NCI-H524 (cell line): ENCODE results near the gene ZFP36L2.
A peak's percentile ranks its signal among the peaks of the same experiment; 100 is the strongest.

Experiments used
- DNase-seq, 2 experiments: peaks; one replicate each; lab custom pipeline; 2025; lab: John Stamatoyannopoulos, UW

ZFP36L2 gene

DNA sequence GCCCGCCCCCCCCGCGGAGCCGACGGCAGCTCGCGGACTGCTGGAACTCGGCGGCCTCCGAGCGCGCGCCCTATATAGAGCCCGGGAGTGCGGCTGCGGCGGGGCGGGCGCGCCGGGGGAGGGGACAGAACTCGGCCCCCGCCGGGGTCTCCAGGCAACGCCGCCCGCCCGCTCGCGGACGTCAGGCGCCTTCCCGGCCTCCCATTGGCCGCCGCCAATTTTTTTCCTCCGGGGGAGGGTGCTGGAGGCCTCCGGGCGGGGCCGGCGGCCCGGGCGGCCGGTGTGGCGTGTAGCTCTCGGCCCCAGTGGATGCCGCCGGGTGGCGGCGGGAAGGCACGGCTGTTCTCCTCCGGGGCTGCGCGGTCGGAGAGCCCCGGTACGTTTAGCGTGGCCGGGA is at the start of gene ZFP36L2:
ZFP36L2 (minus strand) TSS at position 49 of the 397 bp plus-strand sequence. CDS start 291 bp downstream, outside the sequence.
- DNase-seq = peak; percentile 79 to 96

DNA sequence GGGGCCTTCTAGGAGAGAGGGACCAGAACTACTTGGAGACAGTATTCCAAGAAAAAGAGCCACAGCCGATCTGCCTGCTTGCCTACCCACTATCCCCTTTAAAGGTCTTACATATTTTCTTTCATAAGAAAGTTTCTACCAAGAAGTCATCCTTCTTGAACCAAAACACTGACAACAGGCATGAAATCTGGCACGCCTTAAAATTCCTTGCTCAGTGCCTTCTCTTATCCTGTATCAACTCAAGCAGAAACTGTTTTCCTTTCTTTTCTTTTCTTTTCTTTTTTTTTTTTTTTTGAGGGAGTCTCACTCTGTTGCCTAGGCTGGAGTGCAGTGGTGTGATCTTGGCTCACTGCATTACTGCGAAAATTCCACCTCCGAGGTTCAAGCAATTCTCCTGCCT is 48.3 kb upstream of the ZFP36L2 start:
- DNase-seq = no peak

DNA sequence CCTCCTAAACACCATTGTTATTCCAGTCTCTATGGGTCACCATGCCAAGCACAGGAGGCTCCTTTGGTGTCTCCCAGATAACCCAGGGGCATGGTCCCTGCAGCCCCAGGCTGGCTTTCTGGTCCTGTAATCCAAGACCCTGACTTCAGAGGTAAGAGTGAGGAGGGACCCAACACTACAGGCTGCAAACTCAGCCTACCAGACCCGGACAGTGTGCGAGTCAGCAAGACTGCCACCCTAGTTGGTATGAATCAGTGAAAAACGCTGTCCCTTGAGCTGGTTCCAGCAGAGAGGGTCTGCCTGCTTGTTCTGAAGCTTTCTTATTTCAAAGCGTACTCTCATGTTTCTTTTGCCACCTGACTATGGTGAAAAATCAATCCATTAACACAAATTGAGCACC is 47.6 kb upstream of the ZFP36L2 start:
- no peak for DNase-seq

- no peak for DNase-seq
Observed at GRCh38 chr2:43273529-43273928, 47.1 kb upstream of the ZFP36L2 start.

DNA sequence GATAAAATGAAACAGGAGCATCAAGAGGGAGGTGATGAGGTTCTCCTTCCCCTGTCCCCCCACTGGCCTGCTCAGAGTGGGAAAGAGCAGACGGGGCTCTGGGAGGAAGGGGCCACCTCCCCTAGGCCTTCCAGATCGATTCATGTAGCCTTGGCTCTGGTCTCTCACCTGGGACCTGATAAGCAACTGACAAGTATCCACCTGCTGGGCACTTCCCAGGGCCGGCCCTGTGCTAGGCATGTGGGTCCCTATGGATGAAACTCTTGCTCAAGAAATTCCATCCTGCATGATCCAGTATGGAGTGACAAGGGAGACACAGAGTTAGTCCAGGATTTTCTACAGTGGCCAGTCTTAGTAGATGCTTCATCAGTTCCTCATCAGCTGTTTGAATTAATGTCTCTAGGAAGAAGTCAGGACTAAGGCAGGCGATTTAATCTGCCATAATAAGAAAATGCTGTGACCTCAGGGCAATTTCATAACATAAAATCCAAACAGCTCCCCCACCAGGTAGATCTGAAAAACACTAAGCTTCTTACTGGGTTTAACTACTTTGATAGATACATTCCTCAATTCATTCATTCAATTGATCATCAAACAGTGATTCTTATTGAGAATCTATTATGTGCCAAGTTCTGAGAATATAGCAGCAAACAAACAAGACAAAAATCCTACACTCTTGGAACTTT is 44.7 kb upstream of the ZFP36L2 start:
- DNase-seq = no peak

GRCh38 chr2:43270461-43270860 is 44.1 kb upstream of the ZFP36L2 start:
- DNase-seq = no peak

DNA sequence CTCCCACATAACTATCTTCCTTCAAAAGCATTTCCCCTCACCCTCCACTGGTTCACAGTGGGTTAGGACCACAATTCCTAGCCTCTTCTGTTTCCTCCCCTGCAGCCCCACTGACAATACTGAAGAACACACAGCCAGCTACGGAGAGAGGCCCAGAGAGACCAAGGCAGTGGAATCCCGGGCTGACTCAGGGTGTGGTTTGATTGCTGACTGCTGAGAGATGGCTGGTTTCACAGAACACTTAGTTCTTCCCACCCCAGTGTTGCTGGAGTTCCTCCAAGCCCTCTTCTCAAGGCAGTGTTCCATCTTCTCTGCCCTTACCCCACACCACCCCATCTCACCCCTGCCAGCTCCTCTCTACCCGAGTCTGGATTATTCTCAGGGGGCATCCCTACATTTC is 43.3 kb upstream of the ZFP36L2 start:
- no peak for DNase-seq

GRCh38 chr2:43269074-43269572 is 42.7 kb upstream of the ZFP36L2 start:
- DNase-seq = peak; percentile 47 to 72

- DNase-seq = no peak
Observed at GRCh38 chr2:43268066-43268953, 41.9 kb upstream of the ZFP36L2 start.

GRCh38 chr2:43267381-43267780 is 41.0 kb upstream of the ZFP36L2 start:
- no peak for DNase-seq

DNA sequence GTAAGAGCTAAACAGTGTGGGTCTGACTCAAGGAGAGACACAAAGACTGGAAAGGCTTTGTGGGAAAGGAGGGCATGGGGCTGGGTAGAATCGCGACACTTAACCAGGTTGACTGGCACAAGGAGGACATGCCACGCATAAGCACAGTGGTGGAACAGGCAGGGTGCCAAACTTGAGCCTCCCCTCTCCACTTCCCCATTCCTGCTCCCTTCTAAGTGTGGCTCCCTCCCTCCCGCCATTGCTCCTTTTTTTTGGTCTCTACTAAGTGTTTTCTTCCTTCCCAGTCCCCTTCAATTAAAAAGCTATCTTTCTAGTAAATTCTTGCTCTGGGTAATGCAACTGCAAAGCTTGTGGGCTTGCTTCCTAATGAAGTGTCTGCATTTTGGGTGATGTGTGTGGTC is 40.3 kb upstream of the ZFP36L2 start:
- DNase-seq = no peak

GRCh38 chr2:43265421-43265820 is 39.0 kb upstream of the ZFP36L2 start:
- DNase-seq = peak in 1 of 2 experiments; percentile 46

- DNase-seq = no peak
Observed at GRCh38 chr2:43265001-43265400, 38.6 kb upstream of the ZFP36L2 start.

GRCh38 chr2:43262951-43263350 is 36.5 kb upstream of the ZFP36L2 start:
- DNase-seq = no peak

DNA sequence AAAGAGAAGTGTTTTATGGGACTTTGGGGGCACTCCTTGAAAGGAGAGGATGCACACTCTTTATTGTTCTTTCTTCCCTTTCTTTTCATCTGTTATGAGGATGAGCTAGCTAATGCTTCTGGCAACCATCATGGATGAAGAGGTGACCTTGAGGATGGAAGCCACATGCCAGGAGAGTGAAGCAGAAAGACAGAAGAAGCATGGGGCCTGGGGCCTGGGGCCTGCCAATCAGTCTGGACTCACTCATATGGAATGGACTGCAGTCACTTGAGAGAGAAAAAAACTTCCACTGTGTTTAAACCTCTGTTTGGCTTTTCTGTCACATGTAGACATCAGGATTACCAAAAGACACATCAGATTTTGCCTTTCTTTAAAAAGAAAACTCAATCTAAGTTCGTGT is 35.8 kb upstream of the ZFP36L2 start:
- DNase-seq = no peak

DNA sequence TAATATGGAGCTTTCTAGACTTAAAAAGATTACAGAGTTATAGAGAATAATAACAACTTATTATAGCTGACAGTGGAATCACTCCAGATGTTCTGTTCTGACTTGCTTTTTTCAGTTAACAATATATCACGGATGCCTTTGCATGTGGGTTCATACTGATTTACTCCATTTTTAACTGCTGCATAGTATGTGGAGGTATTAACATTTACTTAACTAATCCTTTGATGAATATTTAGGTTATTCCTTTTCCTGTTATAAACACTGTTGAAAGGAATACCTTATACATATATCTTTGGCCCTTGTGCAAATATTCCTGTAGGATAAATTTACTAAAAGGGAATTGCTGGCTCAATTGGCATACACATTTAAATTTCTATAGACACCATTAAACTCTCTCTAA is 33.1 kb upstream of the ZFP36L2 start:
- no peak for DNase-seq

DNA sequence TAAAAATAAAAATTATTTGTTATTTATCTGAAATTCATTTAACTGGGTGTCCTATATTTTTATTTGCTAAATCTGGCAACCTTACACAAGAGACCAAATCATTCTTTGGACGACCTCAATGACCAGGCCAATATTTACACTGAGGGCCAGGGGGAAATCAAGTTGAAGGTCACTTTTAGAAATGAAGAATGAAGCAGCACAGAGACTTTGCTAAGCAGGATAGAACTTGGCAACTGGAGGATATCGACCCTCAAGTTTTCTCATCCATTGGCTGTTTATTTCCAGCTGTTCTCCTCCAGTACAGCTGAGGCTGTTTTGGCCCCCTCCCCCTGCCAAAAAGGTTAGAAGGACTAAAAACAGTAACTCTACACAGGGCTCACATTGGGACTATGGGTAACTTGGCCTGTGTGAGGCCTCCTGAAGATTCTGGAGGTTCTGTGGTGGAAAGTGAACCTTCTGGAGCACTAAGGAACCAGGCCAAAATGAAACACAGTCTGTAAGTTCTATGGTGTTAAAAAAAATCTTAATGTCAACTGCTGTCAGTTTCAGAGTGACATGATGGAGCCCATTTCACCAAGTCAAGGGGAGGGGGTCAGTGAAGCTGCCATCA is 32.2 kb upstream of the ZFP36L2 start:
- DNase-seq = no peak

GRCh38 chr2:43255296-43255910 is 29.0 kb upstream of the ZFP36L2 start:
- DNase-seq = no peak

DNA sequence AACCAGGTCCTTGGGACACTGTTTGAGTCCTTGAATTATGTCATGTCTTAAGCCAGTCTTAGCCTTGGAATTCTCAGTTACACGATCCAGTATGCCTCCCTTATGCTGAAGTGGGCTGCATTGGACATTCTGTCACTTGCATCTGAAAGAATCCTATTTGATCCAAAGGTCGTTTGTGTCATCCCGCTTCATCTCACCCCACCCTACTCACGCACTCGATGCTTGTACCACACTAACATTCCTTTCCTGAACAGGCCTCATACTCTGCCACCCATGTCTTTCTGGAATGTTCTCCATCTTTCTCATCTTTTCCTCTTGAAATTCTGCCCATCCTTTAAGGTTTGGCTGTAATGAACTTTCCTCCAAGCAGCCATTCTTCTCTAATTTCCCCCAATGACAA is 27.9 kb upstream of the ZFP36L2 start:
- DNase-seq = no peak

- no peak for DNase-seq
Observed at GRCh38 chr2:43251171-43251731, 24.8 kb upstream of the ZFP36L2 start.

GRCh38 chr2:43250015-43250414 is 23.6 kb upstream of the ZFP36L2 start:
- DNase-seq = no peak

DNA sequence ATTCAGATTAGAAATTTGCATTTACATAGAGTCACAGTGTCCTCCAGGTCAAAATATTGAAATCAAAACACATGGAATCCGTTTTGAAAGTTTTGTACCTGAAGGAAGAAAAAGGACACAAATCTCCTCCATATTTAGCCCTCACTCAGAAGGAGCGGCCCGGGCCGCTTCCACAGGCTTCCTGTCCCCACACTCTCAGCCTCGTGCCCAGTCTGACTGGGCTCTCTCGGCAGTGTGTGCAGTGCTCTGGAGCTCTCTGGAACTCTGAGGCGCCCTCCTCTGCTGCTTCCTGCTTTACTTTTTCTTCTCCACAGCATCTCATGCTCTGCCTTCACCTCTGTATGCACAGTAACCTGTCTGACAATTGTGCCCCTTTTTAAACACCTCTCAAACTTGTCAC is 22.2 kb upstream of the ZFP36L2 start:
- DNase-seq = no peak
